HG02884 (cell line): ENCODE measurements around the gene ADARB2.

Experiments
- ATAC-seq: cut with Tn5 transposase; IDR thresholded peaks from one replicate; pipeline ENCODE4 v1.9.1; 2021; ENCODE audit warnings: mild to moderate bottlenecking, moderate library complexity; ENCODE audit not compliant: unreplicated experiment

ADARB2 gene

DNA sequence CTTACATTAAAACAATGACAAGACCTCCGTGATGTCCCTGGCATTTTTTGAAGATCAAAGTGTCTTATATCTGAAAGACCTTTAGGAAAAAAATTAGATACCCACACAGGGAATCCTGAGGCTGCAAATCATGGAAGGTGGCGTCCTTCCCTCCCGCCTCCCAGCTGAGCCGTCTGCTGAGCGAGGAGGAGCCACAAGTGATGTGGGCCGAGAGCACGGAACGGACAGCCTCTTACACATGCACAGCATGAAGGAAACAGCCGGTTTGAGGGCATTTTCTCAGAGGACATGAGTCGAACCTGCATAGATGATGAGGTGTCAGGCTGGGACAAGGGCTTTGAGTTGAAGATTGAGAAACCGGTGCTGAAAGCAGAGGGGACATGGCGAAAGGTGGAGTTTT is 163.3 kb downstream of the ADARB2 start:
- ATAC-seq = no peak

DNA sequence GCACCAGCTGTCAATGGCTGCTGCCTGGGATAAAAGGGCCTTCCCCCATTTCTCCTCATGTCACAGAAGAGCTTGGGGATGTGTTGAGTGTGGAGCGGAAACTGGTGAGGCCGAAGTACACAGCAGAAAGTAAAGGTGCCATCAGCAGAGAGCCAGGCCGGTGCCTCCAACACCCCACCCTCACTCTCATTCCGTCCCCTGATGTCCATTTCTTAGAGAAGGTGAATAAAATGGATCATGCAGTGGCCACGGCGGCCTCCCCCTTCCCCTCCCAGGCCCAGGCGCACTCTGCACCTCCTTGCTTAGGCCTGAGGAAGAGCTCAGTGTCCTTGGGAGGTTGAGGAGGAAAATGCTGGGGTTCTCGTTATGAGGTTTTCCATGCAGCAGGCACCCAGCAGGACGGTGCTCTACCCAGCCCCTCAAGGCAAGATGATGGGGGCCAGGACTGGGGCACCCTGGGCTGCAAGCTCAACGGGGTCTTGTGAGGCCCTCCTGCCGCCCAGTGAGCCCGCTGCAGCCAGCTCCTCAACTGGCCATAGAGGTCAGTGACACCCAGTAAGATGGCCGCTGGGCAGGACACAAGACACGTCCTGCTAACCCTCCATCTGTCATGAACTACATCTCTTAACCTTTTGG is 163.9 kb downstream of the ADARB2 start:
- ATAC-seq = no peak

DNA sequence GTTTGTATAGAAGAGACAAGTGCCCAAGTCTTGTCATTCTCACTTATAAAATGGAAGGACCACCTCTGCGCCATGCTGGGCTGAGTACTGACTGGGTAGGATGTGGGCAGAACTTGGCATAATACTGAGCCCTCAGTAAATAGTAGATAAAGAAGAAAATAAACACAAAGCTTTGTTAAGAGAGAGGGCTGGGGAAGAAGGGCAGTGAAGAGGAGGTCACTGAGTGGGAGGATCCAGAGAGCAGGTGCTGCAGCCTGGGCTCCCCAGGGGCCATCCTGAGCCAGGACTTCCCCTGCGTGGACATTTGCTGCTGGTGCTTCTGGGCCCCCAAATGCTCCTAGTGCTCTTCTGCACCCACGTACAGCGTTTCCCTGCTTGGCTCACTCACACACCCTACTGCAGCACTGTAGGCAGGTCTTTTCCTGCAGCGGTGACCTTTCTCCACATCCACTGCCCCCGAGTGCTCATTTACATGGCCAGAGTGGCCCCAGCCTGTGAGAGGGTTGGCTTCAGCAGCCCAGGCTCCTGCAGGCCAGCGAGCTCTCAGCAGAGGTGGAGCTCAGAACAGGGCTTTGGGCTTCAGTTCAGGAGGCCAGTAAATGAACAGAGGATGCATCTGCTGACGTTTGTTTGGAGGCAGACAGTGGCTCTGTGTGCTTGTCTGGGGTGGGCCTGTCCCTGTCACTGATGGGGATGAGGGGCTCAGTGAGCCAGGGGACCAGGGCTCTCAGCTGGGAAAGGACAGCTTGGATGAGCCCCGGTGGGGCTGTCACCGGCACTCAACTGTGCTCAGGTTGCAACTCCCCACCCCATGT is 164.6 kb downstream of the ADARB2 start:
- ATAC-seq = no peak

DNA sequence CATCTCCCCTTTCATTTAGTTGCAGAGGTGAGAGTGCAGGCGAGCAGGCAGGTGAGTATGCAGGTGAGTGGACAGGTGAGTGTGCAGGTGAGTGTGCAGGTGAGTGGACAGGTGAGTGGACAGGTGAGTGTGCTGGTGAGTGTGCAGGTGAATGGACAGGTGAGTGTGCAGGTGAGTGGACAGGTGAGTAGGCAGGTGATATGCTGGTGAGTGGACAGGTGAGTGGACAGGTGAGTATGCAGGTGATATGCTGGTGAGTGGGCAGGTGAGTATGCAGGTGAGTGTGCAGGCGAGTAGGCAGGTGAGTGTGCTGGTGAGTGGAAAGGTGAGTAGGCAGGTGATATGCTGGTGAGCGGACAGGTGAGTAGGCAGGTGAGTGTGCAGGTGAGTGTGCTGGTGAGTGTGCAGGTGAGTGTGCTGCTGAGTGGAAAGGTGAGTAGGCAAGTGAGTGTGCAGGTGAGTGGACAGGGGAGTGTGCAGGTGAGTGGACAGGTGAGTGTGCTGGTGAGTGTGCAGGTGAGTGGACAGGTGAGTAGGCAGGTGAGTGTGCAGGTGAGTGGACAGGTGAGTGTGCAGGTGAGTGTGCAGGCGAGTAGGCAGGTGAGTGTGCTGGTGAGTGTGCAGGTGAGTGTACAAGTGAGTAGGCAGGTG is 165.6 kb downstream of the ADARB2 start:
- ATAC-seq = no peak

DNA sequence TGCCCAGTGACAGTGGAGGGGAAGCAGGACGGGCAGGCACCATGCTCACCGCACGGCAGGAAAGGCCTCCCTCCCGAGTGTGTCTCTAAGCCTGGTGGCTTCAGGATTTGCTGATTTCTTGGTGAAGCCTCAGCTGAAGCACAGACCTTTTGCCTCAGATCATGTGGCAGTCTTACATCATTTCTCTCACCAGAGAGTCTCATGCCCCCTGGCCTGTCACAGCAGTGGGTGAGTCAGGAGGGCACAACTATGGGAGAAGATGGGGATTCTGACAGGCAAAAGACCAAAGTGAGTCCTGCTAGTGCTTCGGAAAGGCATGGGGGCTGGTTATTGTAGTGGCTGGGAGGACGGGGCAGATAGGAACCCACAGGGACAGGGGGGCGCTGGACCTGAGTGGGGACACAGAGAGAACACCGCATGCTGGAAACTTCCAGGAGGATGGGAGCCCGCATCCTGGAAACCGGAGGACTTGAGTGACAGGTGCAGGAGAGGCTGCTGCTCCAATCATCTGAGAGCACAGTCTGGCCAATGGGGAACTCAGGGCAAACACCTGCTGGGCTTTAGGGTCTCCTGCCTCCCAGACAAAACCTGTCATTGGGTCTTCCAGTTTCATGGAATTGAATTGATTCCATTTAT is 166.8 kb downstream of the ADARB2 start:
- ATAC-seq = no peak

- no peak for ATAC-seq
Measured at GRCh38 chr10:1569208-1569607, 168.1 kb downstream of the ADARB2 start.

GRCh38 chr10:1567742-1568495 is 169.4 kb downstream of the ADARB2 start:
- ATAC-seq = no peak

GRCh38 chr10:1567152-1567551 is 170.2 kb downstream of the ADARB2 start:
- no peak for ATAC-seq

DNA sequence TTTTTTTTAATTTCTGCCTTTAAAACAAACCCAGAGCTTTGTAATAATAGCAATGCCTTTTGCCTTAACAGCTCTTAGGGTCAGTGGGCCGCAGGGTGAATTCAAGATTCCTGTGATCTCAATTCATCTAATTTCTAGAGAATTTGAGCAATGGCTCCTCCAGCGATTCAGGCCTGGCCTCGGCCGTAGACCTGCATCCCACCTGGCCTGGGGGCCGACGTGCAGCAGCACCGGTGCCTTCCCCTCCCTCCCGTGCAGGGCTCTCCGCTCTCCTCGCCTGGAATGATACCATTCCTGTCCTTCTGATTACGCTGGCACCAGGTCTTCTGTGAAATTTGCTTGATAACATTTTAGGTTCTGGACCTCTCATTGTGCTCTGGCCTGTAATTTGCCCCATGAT is 172.5 kb downstream of the ADARB2 start:
- ATAC-seq = no peak

DNA sequence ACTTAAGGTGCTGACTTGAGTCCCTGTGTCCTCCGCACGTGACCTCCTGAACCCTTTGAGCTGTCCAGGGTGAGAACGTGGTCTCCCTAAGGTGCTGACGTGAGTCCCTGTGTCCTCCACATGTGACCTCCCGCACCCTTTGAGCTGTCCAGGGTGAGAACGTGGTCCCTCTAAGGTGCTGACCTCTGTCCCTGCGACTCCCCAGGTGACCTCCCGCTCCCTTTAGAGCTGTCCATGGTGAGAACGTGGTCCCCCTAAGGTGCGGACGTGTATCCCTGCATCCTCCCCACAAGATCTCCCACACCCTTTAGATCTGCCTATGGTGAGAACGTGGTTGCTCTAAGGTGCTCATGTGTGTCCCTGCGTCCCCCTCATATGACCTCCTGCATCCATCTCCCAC is 174.3 kb downstream of the ADARB2 start:
- no peak for ATAC-seq

- ATAC-seq = no peak
Measured at GRCh38 chr10:1561731-1562337, 175.5 kb downstream of the ADARB2 start.

GRCh38 chr10:1560535-1561192 is 176.7 kb downstream of the ADARB2 start:
- no peak for ATAC-seq

- ATAC-seq = no peak
Measured at GRCh38 chr10:1559761-1560160, 177.6 kb downstream of the ADARB2 start.

GRCh38 chr10:1559311-1559710 is 178.0 kb downstream of the ADARB2 start:
- ATAC-seq = no peak

DNA sequence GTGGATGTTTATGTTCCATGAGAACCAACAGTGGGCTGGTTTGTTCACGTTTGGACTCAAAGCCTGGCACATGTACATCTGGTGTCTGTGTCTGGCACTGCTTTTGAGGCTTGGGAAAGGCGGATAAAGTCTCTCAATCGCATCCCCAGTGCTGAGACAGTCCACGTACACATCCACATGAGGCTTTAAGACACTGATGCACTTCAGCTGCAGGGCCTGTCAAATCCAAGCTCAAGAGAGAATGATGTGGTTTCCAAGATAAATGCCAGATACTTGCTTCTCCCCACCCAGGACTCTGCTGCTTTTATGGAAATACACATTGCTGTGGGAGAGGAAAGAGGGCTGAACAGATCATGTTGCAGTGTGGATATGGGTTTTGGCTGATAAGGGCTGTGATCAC is 178.4 kb downstream of the ADARB2 start:
- ATAC-seq = no peak

DNA sequence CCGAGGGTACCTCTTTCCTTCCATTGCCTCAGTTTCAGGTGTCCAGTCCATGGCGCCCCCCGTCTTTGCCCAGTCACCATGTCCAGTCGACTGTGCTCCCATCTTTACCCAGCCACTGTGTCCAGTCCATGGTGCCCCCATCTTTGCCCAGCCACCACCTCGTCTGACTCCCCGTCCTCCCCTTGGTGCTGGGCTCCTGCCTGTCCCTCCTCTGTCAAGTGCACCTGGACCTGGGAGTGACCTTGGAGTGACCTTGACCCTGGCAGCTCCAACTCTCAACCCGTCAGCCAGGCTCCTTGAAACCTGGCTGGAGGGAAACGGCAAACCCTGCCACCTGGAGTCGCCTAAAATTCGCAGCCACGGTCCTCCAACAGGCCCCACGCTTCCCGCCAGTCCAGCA is 180.2 kb downstream of the ADARB2 start:
- no peak for ATAC-seq

- no peak for ATAC-seq
Measured at GRCh38 chr10:1556496-1556895, 180.8 kb downstream of the ADARB2 start.

DNA sequence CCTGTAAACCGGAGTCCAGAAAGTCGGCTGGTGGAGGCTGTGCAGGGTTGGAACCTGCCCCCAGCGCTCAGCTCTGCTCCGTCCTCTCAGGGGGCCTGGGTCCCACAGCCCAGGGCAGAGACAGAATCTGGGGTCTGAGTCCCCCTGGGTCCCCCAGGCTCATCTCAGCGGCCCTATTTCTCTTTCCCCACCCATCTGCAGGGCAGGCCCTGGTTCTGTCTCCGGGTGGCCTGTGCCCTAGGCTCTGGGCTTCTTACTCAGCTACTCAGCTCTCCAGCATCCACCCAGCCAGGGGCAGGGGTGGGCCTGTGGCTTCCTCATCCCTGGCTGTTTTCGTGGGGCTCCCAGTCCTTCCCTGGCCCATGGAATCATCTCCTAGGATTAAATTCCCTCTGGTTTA is 183.4 kb downstream of the ADARB2 start:
- no peak for ATAC-seq

DNA sequence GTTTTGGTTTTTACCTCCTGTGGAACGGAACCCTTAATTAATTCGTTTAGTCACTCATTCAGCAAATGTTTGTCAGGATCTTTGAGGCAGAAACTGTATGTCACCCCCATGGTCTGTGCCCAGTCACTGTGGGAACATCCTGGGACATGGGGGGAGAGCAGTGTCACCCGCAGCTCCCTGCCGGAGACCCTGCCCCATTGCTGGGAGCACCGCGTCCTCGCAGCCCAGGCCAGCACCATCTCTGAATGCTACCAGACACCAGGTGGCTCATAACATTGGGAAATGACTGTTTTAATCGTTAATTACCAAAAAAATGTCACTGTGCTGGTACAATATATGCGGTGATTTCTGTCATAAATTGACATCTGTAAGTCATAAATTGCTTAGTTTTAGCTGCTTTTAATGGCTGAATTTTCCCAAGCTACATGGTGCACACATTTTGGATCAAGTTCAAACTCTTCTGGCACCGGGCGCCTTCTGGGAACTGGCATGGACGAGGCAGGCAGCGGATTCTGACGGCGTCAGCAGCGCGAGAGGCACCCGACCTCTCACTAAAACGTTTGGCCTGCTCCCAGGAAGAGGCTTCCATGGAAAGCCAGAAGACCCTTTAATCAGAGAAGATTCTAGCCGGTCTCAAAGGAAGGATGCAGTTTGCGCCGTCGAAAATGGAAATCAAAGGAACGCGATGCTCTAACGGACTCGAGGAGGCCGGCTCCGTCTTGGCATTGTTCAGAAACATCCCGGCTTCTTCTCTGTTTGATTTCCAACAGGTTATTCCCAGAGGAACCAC is 184.2 kb downstream of the ADARB2 start:
- ATAC-seq = no peak
